ENCODE measurements around the gene STK10.

DNA sequence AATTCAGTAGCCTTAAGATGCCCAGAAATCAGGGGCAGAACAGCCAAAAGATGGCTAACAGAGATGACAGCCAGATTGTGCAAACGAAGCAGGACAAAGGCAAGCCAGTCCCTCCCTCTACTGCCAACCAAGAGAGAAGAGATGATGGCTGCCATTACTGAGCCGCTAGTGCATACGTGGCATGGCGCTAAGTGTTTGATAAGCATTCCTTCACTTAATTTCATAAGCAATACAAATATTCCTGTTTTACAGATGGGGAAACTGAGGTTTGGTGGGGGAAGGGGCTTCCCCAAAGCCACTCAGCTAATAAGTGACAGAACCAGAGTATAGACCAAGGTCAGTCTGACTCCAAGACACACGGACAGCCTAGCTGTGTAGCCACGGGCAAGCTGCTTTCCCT lies 44.1 kb downstream of the STK10 start:
- TF ChIP-seq, protein P1, sequence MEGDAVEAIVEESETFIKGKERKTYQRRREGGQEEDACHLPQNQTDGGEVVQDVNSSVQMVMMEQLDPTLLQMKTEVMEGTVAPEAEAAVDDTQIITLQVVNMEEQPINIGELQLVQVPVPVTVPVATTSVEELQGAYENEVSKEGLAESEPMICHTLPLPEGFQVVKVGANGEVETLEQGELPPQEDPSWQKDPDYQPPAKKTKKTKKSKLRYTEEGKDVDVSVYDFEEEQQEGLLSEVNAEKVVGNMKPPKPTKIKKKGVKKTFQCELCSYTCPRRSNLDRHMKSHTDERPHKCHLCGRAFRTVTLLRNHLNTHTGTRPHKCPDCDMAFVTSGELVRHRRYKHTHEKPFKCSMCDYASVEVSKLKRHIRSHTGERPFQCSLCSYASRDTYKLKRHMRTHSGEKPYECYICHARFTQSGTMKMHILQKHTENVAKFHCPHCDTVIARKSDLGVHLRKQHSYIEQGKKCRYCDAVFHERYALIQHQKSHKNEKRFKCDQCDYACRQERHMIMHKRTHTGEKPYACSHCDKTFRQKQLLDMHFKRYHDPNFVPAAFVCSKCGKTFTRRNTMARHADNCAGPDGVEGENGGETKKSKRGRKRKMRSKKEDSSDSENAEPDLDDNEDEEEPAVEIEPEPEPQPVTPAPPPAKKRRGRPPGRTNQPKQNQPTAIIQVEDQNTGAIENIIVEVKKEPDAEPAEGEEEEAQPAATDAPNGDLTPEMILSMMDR (IDR thresholded peaks at IDR 0.05; ENCODE audit: insufficient read depth, low read depth, low read length): no peak
- no peak for TF ChIP-seq EZH2 (IDR thresholded peaks at IDR 0.05; ENCODE audit: insufficient read depth, low read length)
